Measurements from ENCODE around the gene IL36G.

Gene IL36G

GRCh38 chr2:113024764-113025163 is 47.0 kb downstream of the IL36G start:
- no peak for DNase-seq

GRCh38 chr2:113025737-113026136 is 47.9 kb downstream of the IL36G start:
- DNase-seq, result no peak

GRCh38 chr2:113027691-113028090 is 49.9 kb downstream of the IL36G start:
- no peak for DNase-seq

- no peak for DNase-seq
Measured at GRCh38 chr2:113028112-113028511, 50.3 kb downstream of the IL36G start.

GRCh38 chr2:113032737-113033136 is 54.9 kb downstream of the IL36G start:
- DNase-seq, result no peak

- no peak for DNase-seq
Measured at GRCh38 chr2:113034016-113034415, 56.2 kb downstream of the IL36G start.
